ENCODE data around the gene SMCO3.

SMCO3 gene

DNA sequence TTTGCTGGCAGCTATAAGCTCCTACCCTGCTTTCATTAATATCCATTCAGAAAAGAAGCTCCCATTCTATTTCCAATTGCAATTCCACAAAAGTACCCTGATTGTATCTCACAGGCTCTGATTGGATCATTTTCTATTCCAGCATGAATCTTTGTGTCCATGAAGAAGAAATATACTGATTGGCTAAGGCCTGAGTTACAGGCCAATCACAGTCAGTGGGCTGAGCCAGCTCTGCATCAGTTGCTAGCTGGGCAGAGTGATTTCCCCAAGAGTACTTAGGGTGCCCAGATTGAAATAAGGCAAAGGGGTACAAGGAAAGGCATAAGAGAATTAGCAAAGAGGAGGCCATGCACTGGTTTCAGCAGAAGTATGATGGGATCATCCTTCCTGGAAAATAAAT, 14.9 kb upstream of the SMCO3 start:
- Histone ChIP-seq H3K79me2 (ENCODE audit: control insufficient read depth, insufficient read depth, low read length, unreplicated experiment) (no peaks in the 10 kb centered on the region), H3K27ac (ENCODE audit: low read depth, low read length) (no peak overlapping the region), H3K36me3 (ENCODE audit: insufficient read depth, low read length) (no peaks in the 10 kb centered on the region), H3K4me1 (ENCODE audit: control insufficient read depth, insufficient read depth, low read length, unreplicated experiment) (peaks cover 36% of the 10 kb centered on the region), H3K27me3 (ENCODE audit: insufficient read depth, low read length) (no peaks in the 10 kb centered on the region), H3K4me3 (ENCODE audit: low read depth, low read length) (no peak overlapping the region), H2AFZ (ENCODE audit: low read length, unreplicated experiment) (no peak overlapping the region)

GRCh38 chr12:14827043-14827442, 13.1 kb upstream of the SMCO3 start:
- Histone ChIP-seq H3K27me3 (ENCODE audit: insufficient read depth, low read length) (no peaks in the 10 kb centered on the region), H3K4me3 (ENCODE audit: low read depth, low read length) (no peak overlapping the region), H3K27ac (ENCODE audit: low read depth, low read length) (no peak overlapping the region)

GRCh38 chr12:14826491-14826890, 12.5 kb upstream of the SMCO3 start:
- Histone ChIP-seq H2AFZ (ENCODE audit: low read length, unreplicated experiment) (peak overlapping the region; percentile 29), H3K27me3 (ENCODE audit: insufficient read depth, low read length) (no peaks in the 10 kb centered on the region), H3K4me3 (ENCODE audit: low read depth, low read length) (no peak overlapping the region), H3K4me1 (ENCODE audit: control insufficient read depth, insufficient read depth, low read length, unreplicated experiment) (peaks cover 40% of the 10 kb centered on the region), H3K79me2 (ENCODE audit: control insufficient read depth, insufficient read depth, low read length, unreplicated experiment) (no peaks in the 10 kb centered on the region), H3K36me3 (ENCODE audit: insufficient read depth, low read length) (no peaks in the 10 kb centered on the region), H3K27ac (ENCODE audit: low read depth, low read length) (no peak overlapping the region)

More at GRCh38 chr12:14827043-14827442, 13.1 kb upstream of the SMCO3 start:
- Histone ChIP-seq H2AFZ (ENCODE audit: low read length, unreplicated experiment) (peak overlapping the region; percentile 29), H3K79me2 (ENCODE audit: control insufficient read depth, insufficient read depth, low read length, unreplicated experiment) (no peaks in the 10 kb centered on the region), H3K4me1 (ENCODE audit: control insufficient read depth, insufficient read depth, low read length, unreplicated experiment) (peaks cover 40% of the 10 kb centered on the region), H3K36me3 (ENCODE audit: insufficient read depth, low read length) (no peaks in the 10 kb centered on the region)

DNA sequence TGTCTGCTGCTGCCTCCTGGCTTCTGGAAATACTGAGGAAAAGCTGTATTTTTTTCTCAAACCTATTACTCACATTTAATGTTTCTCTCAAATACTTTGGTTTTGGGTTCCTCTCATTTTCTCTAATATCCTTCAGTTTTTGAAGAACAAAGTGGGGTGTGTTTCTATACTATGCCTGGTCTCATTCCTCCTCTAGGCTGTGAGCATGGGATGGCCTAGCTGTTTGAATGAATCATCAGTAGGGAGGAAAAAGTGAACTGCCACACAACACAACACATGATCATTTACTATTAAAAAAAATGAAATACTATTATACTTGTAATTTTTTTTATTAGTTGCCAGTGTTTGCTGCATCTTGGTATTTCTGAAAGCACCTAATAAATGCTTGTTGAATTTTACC, 11.3 kb upstream of the SMCO3 start:
- no peak overlapping the region for H3K4me3 ChIP-seq (ENCODE audit: low read depth, low read length)
- no peaks in the 10 kb centered on the region for H3K79me2 ChIP-seq (ENCODE audit: control insufficient read depth, insufficient read depth, low read length, unreplicated experiment)
- no peak overlapping the region for H3K27ac ChIP-seq (ENCODE audit: low read depth, low read length)
- no peak overlapping the region for H2AFZ ChIP-seq (ENCODE audit: low read length, unreplicated experiment)
- H3K4me1 ChIP-seq (ENCODE audit: control insufficient read depth, insufficient read depth, low read length, unreplicated experiment) = peaks cover 40% of the 10 kb centered on the region
- H3K36me3 ChIP-seq (ENCODE audit: insufficient read depth, low read length) = no peaks in the 10 kb centered on the region
- no peaks in the 10 kb centered on the region for H3K27me3 ChIP-seq (ENCODE audit: insufficient read depth, low read length)

DNA sequence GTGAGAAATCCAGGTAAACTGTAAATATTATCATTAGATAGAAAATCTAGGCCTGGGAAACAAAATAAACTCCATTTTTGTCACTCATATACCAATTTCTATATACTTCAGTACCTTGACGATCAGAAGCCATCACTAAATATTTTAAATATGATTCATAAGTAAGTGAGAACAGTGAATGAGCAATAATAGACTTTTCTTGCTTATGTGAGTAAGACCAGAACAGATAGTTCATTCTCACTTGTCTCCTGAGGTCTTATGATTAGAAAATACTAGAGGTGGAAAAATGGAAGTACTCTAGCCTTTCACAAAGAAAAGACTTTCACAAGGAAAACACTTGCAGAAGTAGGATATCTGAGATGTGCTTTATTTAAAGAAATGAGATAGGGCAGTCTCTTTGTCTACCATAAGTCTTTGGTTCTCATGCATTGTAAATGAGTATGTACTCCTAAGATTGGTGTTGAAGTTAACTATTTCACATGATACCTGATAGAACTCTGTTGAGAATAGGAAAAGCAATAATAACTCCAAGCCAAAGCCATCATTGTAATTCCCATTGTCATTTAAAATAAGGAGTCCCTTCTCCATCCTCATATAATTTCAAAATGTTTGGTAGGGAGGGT, 10.1 kb upstream of the SMCO3 start:
- Histone ChIP-seq H3K27ac (ENCODE audit: low read depth, low read length) (no peak overlapping the region; the same call in 1 of the 2 replicates), H3K27me3 (ENCODE audit: insufficient read depth, low read length) (no peaks in the 10 kb centered on the region), H3K36me3 (ENCODE audit: insufficient read depth, low read length) (no peaks in the 10 kb centered on the region), H3K79me2 (ENCODE audit: control insufficient read depth, insufficient read depth, low read length, unreplicated experiment) (no peaks in the 10 kb centered on the region), H2AFZ (ENCODE audit: low read length, unreplicated experiment) (no peak overlapping the region), H3K4me1 (ENCODE audit: control insufficient read depth, insufficient read depth, low read length, unreplicated experiment) (peaks cover 40% of the 10 kb centered on the region), H3K4me3 (ENCODE audit: low read depth, low read length) (no peak overlapping the region)

DNA sequence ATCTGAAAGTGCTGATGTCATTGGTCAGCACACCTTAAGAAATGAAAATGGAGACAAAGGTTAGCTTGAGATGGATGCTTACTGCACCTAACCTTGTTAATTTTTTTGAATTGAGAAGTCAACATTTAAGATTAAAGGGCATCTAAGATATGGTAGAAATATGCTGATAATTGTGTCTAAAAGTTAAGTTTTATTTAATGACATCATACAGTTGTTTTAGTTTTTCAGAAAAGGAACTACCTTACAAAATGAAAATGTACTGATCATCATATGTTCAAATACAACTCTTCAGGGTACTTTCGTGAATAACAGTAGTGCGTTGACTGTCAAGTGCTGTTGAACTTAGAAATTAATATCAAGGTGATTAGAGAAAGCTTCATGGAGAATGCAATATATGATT, 2.5 kb downstream of the SMCO3 start:
- peaks cover 15% of the 10 kb centered on the region for H3K4me1 ChIP-seq (ENCODE audit: control insufficient read depth, insufficient read depth, low read length, unreplicated experiment)
- no peaks in the 10 kb centered on the region for H3K36me3 ChIP-seq (ENCODE audit: insufficient read depth, low read length)
- no peak overlapping the region for H3K4me3 ChIP-seq (ENCODE audit: low read depth, low read length)
- H3K27ac ChIP-seq (ENCODE audit: low read depth, low read length) = no peak overlapping the region
- H3K79me2 ChIP-seq (ENCODE audit: control insufficient read depth, insufficient read depth, low read length, unreplicated experiment) = no peaks in the 10 kb centered on the region
- H2AFZ ChIP-seq (ENCODE audit: low read length, unreplicated experiment) = no peak overlapping the region
- H3K27me3 ChIP-seq (ENCODE audit: insufficient read depth, low read length) = no peaks in the 10 kb centered on the region

GRCh38 chr12:14810953-14811483, 3.0 kb downstream of the SMCO3 start:
- Histone ChIP-seq H3K4me3 (ENCODE audit: low read depth, low read length) (no peak overlapping the region), H3K27ac (ENCODE audit: low read depth, low read length) (no peak overlapping the region), H3K27me3 (ENCODE audit: insufficient read depth, low read length) (no peaks in the 10 kb centered on the region), H2AFZ (ENCODE audit: low read length, unreplicated experiment) (no peak overlapping the region), H3K4me1 (ENCODE audit: control insufficient read depth, insufficient read depth, low read length, unreplicated experiment) (peaks cover 12% of the 10 kb centered on the region), H3K36me3 (ENCODE audit: insufficient read depth, low read length) (no peaks in the 10 kb centered on the region), H3K79me2 (ENCODE audit: control insufficient read depth, insufficient read depth, low read length, unreplicated experiment) (no peaks in the 10 kb centered on the region)

DNA sequence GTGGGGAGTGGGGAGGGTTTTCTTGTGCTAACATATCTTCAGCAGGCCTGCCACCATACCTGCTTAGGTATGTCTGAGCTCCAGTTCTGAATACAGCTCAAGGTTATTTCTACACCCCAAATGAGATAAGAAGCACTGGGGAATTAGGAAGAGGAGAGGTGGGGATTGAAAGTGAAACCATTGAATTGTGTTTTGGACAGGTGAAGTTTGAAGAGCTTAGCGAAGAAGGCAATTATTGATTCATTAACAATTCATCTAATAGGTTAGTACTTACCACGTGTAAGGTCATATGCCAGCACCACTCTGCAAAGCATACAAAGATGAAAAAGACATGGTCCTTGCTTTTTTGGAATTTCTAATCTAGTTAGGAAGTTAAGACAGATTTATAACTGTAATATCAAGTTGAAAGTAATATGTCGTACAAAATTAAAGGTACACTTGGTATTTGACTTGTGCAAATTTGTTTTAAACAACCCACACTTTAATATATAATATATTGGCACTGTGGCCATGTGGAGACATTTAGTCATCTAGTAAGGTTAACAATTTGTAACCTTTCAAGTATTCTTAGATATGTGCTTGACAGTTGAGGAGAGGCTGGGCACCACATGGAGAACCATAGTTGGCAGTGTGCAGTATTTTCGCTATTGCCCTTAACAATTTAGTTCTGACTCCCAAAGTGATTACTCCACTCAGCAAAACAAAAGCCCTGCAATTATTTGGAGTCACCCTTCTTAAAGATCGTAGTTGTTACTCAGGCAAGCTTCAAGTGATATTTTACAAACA, 3.6 kb downstream of the SMCO3 start:
- H3K79me2 ChIP-seq (ENCODE audit: control insufficient read depth, insufficient read depth, low read length, unreplicated experiment) = no peaks in the 10 kb centered on the region
- no peak overlapping the region for H3K27ac ChIP-seq (ENCODE audit: low read depth, low read length)
- no peaks in the 10 kb centered on the region for H3K36me3 ChIP-seq (ENCODE audit: insufficient read depth, low read length)
- H3K4me3 ChIP-seq (ENCODE audit: low read depth, low read length) = no peak overlapping the region
- no peak overlapping the region for H2AFZ ChIP-seq (ENCODE audit: low read length, unreplicated experiment)
- no peaks in the 10 kb centered on the region for H3K27me3 ChIP-seq (ENCODE audit: insufficient read depth, low read length)
- H3K4me1 ChIP-seq (ENCODE audit: control insufficient read depth, insufficient read depth, low read length, unreplicated experiment) = peaks cover 19% of the 10 kb centered on the region

DNA sequence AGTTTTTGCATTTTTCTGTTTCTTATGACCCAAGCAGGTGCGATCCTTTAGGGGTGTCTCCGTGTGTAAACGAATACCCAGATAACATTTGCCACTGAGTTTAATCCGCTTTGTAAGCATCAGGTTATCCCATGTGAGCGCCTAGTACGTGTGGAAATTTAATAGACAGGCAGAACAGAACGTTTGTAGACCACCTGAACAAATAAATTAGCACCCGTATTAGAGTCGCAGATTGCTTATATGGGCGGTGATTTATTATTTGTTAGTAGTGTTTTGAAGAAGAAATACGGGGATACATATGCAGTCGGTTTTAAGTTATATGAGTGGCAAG, 10.2 kb downstream of the SMCO3 start:
- peak overlapping the region; percentile 90 for H3K4me3 ChIP-seq (ENCODE audit: low read depth, low read length)
- peaks cover 34% of the 10 kb centered on the region for H3K4me1 ChIP-seq (ENCODE audit: control insufficient read depth, insufficient read depth, low read length, unreplicated experiment)
- H3K79me2 ChIP-seq (ENCODE audit: control insufficient read depth, insufficient read depth, low read length, unreplicated experiment) = peaks cover 39% of the 10 kb centered on the region
- peak overlapping the region; percentile 86 for H3K27ac ChIP-seq (ENCODE audit: low read depth, low read length)
- peak overlapping the region; percentile 95 for H2AFZ ChIP-seq (ENCODE audit: low read length, unreplicated experiment)
- peaks cover 9% of the 10 kb centered on the region for H3K36me3 ChIP-seq (ENCODE audit: insufficient read depth, low read length)
- no peaks in the 10 kb centered on the region for H3K27me3 ChIP-seq (ENCODE audit: insufficient read depth, low read length)

- peaks cover 44% of the 10 kb centered on the region for H3K79me2 ChIP-seq (ENCODE audit: control insufficient read depth, insufficient read depth, low read length, unreplicated experiment)
- H3K4me1 ChIP-seq (ENCODE audit: control insufficient read depth, insufficient read depth, low read length, unreplicated experiment) = peaks cover 34% of the 10 kb centered on the region
- H3K4me3 ChIP-seq (ENCODE audit: low read depth, low read length) = peak within 1 kb of the TSS; percentile 90
- peak within 1 kb of the TSS; percentile 95 for H2AFZ ChIP-seq (ENCODE audit: low read length, unreplicated experiment)
- H3K36me3 ChIP-seq (ENCODE audit: insufficient read depth, low read length) = peaks cover 15% of the 10 kb centered on the region
- peak within 1 kb of the TSS; percentile 86 for H3K27ac ChIP-seq (ENCODE audit: low read depth, low read length)
- H3K27me3 ChIP-seq (ENCODE audit: insufficient read depth, low read length) = no peaks in the 10 kb centered on the region
Measured at GRCh38 chr12:14803011-14803829, 10.8 kb downstream of the SMCO3 start, which contains the start of the genes C12orf60 and WBP11. Gene C12orf60, plus strand, starts transcription at chr12:14803670. Its CDS starts 19,266 bp downstream, at chr12:14822936. Gene WBP11, minus strand, starts transcription at chr12:14803478. Its CDS starts 2,095 bp downstream, at chr12:14801383.
